HG03565 (cell line): ENCODE measurements around the gene FXYD6.

Experiments
- ATAC-seq: cut with Tn5 transposase; IDR thresholded peaks from one replicate; pipeline ENCODE4 v1.9.1; 2021; ENCODE audit warnings: mild to moderate bottlenecking, moderate library complexity; ENCODE audit not compliant: unreplicated experiment

FXYD6 gene

DNA sequence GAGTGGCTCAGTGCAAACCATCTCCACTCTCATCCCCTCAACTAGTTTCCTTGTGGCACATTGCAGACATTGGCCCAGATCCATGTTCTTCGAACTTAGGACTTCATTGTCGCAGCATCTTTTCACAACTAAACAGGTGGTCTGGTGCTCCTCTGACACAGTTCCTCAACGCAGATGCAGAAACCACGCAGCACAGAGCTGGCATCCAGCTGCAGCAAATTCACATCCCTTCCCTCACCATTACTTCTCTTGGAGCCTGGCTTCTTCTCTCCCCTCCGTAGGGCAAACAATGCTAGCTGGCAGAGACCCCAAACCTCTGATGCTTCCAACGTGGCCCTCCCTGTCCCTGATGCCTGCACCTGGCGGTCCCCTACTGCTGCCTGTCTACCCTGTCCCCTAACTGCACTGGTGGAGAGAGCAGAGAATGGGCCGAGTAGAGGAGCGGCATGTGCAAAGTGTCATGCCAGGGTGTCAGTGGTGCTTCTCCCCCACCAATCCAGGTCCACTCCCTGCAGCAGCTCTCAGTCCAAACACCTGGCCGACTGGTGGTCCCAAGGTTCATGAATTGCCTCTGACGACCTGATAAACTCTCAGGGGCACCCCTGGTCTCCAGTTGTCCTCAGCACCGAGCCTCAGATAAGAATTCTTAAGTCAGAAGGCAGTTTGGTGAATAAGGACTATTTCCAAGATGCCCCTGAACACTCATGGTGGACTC is 34.6 kb upstream of the FXYD6 start:
- no peak for ATAC-seq

- ATAC-seq, result no peak
These were observed 34.1 kb upstream of the FXYD6 start for GRCh38 chr11:117910525-117910924.

DNA sequence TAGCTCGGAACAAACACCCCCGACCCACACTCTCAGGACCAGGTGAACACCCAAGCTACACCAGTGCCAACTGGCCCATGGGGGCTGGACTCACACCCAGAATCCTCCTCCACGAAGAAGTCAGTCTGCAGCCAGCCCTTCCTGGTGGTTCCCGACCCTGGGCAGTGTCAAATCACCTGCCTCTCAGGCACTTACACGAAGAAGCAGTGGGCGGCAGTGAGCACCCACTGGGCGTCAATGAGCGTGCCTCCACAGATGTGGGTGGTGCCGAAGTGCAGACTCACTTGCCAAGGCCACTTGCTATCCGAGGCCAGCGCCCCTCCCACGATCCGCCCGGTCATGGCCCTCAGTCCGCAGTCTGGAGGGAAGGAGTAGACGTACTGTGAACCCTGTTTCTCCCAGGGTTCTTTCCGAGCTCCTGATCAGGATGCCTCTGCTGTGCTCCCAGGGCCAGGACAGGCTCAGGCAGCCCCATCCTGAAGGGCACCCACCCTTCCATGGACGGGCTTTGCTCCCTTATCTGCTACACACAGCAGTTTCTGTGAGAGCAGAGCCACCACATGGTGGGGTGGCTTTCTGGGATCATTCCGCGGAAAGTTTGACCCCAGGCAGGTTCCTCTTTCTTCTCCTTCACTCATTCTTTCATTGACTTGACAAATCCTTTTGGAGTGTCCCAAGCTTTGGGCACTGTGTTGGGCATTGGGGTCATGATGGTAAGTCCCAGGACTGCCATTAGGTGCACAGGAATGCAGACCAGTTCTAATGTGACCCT is 33.3 kb upstream of the FXYD6 start:
- ATAC-seq, result no peak

- ATAC-seq, result no peak
These were observed 32.6 kb upstream of the FXYD6 start for GRCh38 chr11:117908959-117909610.

DNA sequence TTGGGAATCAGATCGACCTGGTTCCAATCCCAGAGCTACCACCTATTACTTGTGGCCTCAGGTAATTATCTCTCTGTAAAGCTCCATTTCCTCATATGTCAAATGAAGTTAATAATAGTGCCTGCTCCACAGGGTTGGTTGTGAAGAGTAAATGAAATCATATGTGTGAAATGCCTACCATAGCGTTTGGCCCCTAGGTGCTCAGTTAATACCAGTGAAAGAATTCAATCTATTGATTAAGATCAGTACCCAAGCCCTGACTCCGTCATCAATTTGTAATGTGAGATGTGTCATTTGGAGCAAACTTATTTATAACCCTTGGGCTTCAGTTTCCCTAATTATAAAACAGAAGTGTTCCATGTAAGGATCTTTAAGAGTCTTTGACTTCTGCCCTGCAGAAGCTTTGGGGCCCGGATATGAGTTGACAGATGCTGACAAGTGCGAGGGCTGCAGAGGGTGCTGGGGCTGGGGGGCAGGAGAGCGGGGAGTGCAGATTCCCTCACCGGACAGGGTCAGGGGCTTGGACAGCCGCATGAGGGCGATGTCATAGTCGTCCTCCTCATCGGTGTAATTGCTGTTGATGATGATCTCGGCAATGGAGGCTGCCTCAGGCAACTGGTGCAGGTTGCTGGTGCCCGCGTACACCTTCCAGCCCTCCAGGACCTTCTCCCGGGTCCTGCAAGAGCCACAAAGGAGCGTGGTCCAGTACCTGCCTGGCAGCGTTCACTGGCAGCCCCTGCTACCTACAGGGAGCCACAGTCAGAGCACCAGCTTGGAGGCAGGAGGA is 31.8 kb upstream of the FXYD6 start:
- ATAC-seq, result no peak

DNA sequence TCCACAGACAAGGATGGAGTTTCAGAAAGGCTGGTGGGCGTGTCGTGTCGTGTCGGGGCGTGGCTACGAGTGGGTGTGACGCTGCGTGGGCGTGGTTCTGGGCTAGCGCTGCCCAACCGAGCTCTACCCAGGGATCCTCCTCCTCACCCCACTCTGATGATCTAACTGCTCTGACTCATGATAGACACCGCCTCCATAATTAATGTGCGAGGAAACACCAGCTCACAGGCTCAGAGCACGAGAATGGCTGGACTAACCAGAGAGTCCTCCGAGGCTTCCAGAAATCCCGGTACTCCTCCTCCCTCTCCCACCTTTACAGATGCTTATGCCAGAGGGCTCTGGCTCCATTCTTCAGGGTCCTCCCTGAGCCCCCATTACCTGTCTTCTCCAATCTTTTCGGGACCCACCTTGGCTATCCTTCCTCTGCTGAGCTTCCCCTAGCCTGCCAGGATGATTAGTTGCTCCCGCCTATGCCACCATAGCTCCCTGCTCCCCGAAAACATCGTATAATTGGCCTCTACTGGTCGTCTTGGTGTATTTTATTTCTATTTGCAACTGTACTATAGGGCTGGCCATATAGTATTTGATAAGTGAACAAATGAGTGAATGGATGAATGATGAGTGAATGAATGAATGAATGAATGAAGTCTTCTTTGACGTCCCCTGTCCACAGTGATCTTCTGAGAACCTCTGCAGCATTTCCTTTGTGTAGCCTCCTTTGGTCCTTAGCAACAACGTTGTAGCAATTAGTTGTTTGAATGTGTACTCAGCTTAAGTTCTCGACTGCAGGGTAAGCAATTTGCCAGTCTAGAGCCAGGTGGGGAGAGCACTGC is 31.0 kb upstream of the FXYD6 start:
- no peak for ATAC-seq

DNA sequence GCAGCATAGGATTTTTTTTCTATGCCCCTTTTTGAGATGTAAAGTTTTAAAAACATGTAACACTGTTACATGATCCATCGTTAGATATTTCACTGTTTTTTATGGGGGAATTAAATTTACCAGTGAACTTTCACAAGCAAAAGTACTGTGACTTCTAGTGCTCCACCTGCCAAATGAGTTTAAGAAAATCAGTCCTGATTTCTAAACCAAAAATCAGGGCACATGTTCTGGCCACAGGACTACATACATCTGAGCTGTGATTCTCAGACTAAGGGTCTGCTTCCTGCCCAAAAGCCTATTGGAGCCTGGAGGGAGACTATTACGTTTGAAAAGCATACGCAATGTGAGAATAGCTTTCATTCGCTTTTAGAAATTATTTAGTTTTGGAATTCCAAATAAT is 30.3 kb upstream of the FXYD6 start:
- no peak for ATAC-seq

DNA sequence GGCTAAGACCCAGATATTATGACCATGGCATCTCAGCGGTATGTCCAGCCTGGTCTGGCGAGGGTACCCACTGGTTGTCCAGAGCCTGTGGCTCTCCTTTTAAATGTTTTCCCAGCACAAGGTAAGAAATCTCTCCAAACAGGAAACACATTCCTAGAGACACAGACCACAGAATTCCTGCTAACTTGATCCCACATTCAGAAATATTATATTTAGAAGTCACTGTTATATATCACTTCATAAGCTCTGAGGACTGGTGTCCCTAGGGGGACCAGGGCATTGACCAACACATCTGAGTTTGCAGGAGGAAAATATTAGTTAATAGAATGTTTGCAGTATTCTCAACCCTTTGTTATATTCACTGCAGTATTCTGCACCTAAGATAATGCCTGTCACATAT is 29.7 kb upstream of the FXYD6 start:
- ATAC-seq, result no peak

GRCh38 chr11:117905524-117905923 is 29.1 kb upstream of the FXYD6 start:
- no peak for ATAC-seq

- no peak for ATAC-seq
These were observed 27.3 kb upstream of the FXYD6 start for GRCh38 chr11:117903505-117904382.

DNA sequence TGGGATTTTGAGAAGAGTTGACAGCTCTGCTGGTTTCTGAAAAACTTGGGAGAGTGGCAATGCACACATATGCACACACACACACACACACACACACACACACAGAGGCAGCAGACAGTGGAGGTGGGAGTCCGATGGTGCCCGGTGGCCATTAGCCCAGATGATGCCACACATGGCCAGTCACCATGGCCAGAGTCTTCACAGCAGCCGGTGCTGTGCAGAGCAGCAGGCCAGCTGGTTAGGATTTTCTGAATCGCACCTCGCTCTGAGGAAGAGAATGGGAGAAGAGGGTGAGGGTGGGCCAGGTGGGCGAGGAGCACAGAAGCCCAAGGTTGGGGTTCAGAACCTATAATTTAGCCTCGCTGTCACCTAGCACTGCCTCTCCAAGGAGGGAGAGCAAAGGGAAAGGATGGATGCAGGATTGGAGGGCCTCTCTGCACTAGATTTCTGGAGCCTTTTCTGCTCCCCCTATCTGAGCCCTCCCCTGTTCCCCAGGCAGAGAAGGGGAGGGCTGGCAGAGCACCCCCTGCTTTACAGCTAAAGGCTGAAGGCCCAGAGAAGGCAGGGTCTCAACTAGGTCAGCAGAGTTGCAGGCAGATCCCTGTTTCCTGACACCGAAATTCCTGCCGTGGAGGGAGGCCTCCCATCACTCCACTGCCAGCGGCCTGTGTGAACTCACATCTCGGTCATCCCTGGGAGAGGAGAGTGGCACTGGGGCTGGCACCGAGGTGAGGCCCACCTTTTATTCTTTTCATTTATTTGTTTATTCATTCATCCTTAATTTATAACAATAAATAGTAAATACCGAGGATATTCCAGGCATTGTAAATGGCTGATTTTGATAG is 25.8 kb upstream of the FXYD6 start:
- no peak for ATAC-seq

GRCh38 chr11:117901601-117902000 is 25.1 kb upstream of the FXYD6 start:
- ATAC-seq, result no peak

DNA sequence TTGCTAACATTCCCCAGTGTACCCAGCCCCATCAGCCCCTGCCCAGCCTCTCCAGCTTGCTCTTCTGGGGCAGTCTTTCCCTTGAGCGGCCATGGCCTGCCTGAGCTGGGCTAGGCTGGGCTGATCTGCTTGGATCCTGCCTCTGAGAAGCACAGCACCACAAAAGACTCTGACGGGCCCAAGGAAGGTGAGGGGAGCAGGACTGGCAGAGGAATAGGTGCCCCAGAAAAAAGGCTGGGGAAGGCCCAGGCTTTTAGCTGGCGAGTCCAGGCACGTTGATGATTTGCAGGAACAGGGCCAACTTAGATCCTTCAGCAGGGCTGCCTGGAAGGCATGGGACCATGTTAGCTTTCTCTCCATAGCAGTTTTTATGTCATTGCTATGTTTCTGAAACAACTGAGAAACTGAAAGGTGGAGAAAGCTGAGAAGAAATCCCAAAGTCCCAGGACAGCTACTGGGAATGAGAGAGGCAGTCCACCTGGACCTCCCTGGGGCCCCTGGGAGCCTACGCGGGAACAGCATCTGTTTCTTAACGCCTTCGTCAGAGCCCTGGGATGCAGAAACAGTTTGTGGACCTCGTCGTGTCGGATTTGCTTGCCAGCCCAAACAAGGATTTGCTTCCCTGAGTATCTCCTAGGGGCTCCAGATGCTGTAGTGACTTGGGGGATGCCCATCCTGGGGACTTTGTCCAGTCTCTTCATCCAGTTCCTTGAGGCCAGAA is 24.4 kb upstream of the FXYD6 start:
- ATAC-seq, result no peak

DNA sequence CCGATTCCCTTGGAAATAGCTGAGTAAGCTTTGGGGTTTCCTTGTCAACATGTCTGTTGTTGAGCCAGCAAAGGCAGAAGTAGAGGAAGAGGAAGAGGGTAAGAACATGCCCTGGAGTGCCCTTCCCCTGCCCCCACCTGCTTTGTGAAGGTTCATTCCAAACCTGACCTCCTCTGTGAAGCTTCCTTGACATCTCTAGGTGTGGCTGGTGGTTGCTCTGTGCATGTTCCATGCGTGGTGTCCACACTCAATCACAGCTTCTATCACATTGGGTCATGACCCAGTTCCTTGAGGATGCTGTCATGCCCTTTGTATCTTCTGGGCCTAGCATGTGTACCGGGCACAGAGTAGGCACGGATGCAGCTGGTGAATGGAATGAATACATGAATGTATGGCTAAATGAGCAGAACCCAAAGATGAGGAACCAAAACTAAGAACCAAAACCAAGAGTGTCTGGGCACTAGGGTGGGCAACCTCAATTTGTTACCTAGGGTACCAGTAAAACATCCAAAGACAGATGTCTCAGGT is 23.7 kb upstream of the FXYD6 start:
- ATAC-seq, result no peak

DNA sequence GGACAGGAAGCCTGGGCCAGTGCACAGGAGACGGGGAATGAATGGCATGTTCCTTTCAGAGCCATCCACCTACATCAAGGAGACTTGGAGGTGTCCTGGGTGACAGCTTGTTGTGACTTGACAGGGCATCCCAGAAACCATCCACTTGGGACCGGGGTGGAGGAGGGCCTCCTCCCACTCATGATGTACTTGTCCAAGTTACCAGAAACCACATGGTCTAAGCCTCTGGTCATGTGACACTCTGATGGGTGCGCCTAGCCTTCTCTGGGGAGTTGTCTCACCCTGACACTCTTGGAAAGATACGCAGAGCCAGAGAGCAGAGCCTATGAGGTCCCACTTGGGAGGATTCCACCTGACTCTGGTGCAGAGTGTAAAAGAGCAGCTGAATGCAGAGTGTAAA is 21.6 kb upstream of the FXYD6 start:
- ATAC-seq, result no peak

GRCh38 chr11:117892651-117893050 is 16.2 kb upstream of the FXYD6 start:
- no peak for ATAC-seq

DNA sequence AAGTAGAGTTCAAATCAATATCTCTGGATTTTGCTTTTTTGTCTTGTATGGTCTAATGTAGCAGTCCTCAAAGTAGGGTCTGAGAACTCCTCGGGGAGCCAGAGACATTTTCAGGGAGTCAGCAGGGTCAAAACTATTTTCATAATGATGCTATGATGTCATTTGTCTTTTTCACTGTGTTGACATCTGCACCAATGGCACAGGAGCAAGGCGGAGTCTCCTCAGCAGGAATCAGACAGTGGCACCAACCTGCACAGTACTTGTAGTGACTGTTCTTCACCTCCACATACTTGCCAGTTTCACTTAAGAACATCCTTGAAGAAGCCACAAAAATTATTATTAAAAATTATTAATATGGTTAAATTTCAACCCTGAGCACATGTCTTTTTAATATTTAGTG is 14.9 kb upstream of the FXYD6 start:
- ATAC-seq, result no peak

- no peak for ATAC-seq
These were observed 11.7 kb upstream of the FXYD6 start for GRCh38 chr11:117888139-117888566.
